Bronchial epithelial cell (primary cell): ENCODE measurements around the gene TNP2. TPM values are rescaled to one million over a fixed set of nuclear protein-coding genes. Genes with fewer than 3 reads are reported as not detected.

ENCODE experiments used
- DNase-seq: peaks from one replicate; pipeline ENCODE4 v3.0.0-alpha.2; 2010; ENCODE audit warnings: low read depth
- FAIRE-seq: peaks from 2 replicates; lab custom pipeline; 2011; peaks lifted over from hg19 to GRCh38; lab: Jason Lieb, UNC
- H3K27me3 ChIP-seq: 2 replicates; pipeline ENCODE4 v1.5.1; 2011; ENCODE audit warnings: low read length; ENCODE audit not compliant: control insufficient read depth, insufficient read depth
- H3K36me3 ChIP-seq: 2 replicates; pipeline ENCODE4 v1.5.1; 2011; ENCODE audit warnings: low read length; ENCODE audit not compliant: control insufficient read depth, insufficient read depth
- H3K4me3 ChIP-seq: 2 replicates; pipeline ENCODE4 v1.5.1; 2011; ENCODE audit warnings: mild to moderate bottlenecking, low read depth, low read length, control low read depth
- total RNA-seq: library from RNA; depleted of rRNA; stranded (reverse); fragments of >200 nt; gene quantifications from 2 replicates; pipeline ENCODE4 v1.2.1, GENCODE V29; 2014
- TF ChIP-seq, protein P1 (sequence below): IDR thresholded peaks from 2 replicates; pipeline ENCODE4 v1.5.1; 2011; ENCODE audit warnings: mild to moderate bottlenecking, moderate library complexity, low read length, control low read depth, inconsistent platforms; ENCODE audit not compliant: insufficient read depth, severe bottlenecking

The TNP2 gene
- total RNA-seq, 1 donor from 2014 or later, result not detected

DNA sequence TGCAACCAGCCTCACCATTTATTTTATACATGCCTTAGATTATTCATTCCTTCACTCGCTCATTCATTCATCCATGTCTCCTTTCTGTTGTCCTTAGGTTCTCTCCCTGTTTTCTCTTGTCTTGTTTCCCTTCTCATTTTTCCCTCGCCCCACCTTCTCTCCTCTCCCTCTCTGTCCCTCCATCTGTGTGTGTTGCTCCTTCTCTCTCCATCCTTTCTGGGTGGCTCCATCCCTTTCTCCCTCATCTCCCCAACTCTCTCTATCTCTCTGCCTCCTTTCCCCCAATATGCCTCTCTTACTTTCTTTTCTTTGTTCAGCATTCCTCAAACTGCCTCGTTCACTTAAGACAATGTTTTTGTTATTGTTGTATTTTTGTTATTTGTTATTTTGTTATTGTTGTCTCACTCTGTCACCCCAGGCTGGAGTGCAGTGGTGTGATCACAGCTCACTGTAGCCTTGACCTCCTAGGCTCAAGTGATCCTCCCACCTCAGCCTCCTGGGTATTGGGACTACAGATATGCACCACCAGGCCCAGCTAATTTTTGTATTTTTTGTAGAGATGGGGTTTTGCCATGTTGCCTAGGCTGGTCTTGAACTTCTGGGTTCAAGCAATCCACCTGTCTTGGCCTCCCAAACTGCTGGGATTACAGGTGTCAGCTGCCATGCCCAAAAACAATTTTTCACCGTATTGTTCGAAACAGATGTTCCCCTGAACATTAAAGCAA, 27.5 kb downstream of the TNP2 start:
- Histone ChIP-seq H3K36me3 (no peaks in the 10 kb centered on the region), H3K27me3 (peaks cover 6% of the 10 kb centered on the region), H3K4me3 (no peak overlapping the region)
- FAIRE-seq (no peak), DNase-seq (no peak)
- TF ChIP-seq, protein P1, sequence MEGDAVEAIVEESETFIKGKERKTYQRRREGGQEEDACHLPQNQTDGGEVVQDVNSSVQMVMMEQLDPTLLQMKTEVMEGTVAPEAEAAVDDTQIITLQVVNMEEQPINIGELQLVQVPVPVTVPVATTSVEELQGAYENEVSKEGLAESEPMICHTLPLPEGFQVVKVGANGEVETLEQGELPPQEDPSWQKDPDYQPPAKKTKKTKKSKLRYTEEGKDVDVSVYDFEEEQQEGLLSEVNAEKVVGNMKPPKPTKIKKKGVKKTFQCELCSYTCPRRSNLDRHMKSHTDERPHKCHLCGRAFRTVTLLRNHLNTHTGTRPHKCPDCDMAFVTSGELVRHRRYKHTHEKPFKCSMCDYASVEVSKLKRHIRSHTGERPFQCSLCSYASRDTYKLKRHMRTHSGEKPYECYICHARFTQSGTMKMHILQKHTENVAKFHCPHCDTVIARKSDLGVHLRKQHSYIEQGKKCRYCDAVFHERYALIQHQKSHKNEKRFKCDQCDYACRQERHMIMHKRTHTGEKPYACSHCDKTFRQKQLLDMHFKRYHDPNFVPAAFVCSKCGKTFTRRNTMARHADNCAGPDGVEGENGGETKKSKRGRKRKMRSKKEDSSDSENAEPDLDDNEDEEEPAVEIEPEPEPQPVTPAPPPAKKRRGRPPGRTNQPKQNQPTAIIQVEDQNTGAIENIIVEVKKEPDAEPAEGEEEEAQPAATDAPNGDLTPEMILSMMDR, result no peak

DNA sequence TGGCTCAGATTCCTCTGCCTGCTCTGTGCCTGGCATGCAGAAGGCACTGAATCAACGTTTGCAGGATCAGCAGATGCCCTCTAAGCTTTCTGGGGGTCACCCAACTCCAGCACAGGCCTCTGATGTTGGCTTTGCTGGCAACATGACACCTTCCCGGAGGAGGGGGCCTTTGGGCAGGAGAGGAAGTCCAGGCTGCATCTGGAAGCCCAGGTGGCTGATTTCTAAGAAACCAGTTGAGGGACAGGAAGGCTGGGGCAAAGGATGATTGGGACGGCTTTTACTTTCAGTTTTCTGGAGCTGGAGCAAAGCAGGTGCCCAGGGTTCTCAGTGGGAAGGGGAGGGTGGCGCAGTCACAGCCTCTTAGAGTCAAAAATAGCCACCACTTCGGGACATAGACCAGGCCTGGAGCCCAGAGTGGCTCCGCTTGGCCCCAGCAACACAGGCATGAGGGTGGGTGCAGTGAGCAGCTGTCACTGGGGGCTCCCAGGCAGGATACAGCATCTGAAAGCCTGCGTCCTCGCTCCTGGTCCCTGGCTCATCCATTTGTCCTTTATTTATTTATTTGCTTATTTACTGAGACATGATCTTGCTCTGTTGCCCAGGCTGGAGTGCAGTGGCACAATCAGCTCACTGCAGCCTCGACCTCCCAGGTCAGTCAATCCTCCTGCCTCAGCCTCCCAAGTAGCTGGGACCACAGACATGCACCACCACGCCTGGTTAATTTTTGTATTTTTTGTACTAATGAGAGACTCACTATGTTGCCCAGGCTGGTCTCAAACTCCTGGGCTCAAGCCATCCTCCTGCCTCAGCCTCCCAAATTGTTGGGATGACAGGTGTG, 28.3 kb downstream of the TNP2 start:
- DNase-seq, result no peak
- H3K27me3 ChIP-seq, result peaks cover 6% of the 10 kb centered on the region
- FAIRE-seq, result no peak
- TF ChIP-seq, protein P1, result no peak
- H3K4me3 ChIP-seq, result no peak overlapping the region
- H3K36me3 ChIP-seq, result no peaks in the 10 kb centered on the region

DNA sequence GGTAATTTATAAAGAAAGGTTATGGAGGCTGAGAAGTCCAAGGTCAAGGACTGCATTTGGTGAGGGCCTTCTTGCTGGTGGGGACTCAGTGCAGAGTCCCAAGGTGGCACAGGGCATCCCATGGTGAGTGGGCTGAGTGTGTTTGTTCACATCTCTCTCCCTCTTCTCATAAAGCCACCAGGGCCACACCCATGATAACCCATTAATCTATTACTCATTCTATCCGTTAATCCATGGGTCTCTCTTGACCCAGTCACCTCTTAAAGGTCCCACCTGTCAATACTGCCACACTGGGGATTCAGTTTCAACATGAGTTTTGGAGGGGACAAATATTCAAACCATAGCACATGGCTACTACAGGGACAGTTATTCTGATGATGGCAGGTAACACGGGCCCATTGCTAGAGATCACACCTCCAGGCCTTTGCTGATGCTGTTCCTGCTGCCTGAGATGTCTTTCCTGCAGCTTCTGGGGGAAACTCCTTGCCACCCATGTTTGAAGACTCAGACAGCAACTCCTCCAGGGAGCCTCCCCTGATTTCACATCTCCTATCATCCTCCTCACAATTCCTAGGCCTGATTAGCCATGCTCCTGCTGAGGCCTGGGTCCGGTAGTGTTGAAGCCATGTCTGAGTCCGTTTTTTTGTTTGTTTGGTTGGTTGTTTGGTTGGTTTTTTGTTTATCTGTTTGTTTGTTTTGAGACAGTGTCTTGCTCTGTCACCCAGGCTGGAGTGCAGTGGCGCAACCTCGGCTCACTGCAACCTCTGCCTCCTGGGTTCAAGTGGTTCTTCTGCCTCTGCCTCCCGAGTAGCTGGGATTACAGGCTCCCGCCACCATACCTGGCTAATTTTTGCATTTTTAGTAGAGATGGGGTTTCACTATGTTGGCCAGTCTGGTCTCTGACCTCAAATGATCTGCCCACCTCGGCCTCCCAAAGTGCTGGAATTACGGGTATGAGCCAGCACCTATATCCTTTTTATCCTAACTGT, 29.2 kb downstream of the TNP2 start:
- TF ChIP-seq, protein P1, result no peak
- no peak for DNase-seq
- FAIRE-seq, result no peak
- peaks cover 6% of the 10 kb centered on the region for H3K27me3 ChIP-seq
- no peak overlapping the region for H3K4me3 ChIP-seq
- no peaks in the 10 kb centered on the region for H3K36me3 ChIP-seq

DNA sequence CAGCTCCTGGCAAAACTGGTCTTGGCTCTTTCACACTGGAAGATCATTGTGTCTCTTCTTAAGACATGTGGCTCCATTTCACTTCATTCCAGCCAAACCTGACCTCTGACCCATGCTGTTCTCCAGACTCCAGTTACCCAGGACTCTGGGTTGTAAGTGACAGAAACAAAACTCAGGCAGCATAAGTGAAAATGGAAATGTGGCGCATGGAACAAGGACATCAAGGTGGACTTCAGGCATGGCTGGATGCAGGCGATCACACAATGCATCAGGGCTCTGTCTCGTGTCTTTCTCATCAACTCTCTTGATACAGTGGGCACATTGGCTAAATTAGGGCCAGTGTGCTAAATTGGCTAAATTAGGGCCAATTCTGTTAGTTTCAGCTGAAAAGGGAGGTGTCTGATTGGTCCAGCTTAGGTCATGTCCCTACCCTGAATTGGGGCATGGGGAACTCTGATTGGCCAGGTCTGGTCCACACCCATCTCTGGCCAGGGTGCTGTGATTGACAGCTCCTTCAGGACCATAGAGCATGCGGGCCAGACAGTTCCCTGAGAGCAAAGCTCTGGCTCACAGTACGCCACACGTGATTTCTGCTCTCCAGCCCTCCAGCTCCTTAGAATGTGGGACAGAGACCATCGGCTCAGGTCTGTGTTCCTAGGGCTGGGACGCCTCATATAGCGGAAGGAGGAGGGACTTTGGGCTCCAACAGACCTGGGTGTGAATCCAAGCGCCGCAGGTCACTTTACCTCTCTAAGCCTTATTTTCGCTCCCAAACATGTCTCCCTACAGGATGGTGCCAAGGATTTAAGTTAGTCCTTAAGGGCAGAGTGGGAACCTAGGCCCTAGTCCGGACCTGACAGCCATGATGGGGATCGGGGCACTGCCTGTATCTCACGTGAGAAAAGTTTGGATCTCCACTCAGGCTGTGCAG, 30.6 kb downstream of the TNP2 start:
- Histone ChIP-seq H3K36me3 (no peaks in the 10 kb centered on the region), H3K4me3 (no peak overlapping the region), H3K27me3 (peaks cover 3% of the 10 kb centered on the region)
- TF ChIP-seq, protein P1, result no peak
- FAIRE-seq (no peak), DNase-seq (no peak)
